ENCODE data around the gene CRELD2. TPM values are rescaled to one million over a fixed set of nuclear protein-coding genes. Genes with fewer than 3 reads are reported as not detected.

The CRELD2 gene
- total RNA-seq, 6 experiments from 2014 or later = 67.9 to 86.8 (median 78.5) TPM

- Mint-ChIP-seq H3K36me3 (ENCODE audit: low read depth) (peaks cover 5% of the 10 kb centered on the region; the same call in 1 of the 2 replicates), H3K27me3 (ENCODE audit: insufficient read depth) (no peaks in the 10 kb centered on the region; the same call in none of the 2 replicates), H3K4me1 (ENCODE audit: low read depth) (peaks cover 25% of the 10 kb centered on the region), H3K4me3 (no peak overlapping the region), H3K9me3 (no peaks in the 10 kb centered on the region), H3K27ac (no peak overlapping the region)
- no peak for TF ChIP-seq CTCF (IDR thresholded peaks at IDR 0.05)
- no peak for DNase-seq
These were observed 47.8 kb downstream of the CRELD2 start for GRCh38 chr22:49966041-49966773.

GRCh38 chr22:49966774-49967705, 48.6 kb downstream of the CRELD2 start:
- Mint-ChIP-seq H3K36me3 (ENCODE audit: low read depth) (peaks cover 5% of the 10 kb centered on the region; the same call in 1 of the 2 replicates), H3K4me3 (no peak overlapping the region), H3K27ac (peak overlapping the region; percentile 52; the same call in 1 of the 2 replicates), H3K9me3 (no peaks in the 10 kb centered on the region), H3K4me1 (ENCODE audit: low read depth) (peaks cover 25% of the 10 kb centered on the region), H3K27me3 (ENCODE audit: insufficient read depth) (no peaks in the 10 kb centered on the region; the same call in none of the 2 replicates)
- no peak for DNase-seq
- TF ChIP-seq CTCF (IDR thresholded peaks at IDR 0.05) = no peak

GRCh38 chr22:49967706-49968208, 49.3 kb downstream of the CRELD2 start:
- no peaks in the 10 kb centered on the region; the same call in none of the 2 replicates for H3K27me3 Mint-ChIP-seq (ENCODE audit: insufficient read depth)
- no peak overlapping the region for H3K4me3 Mint-ChIP-seq
- H3K27ac Mint-ChIP-seq = peak overlapping the region; percentile 52; the same call in 1 of the 2 replicates
- DNase-seq = peak; percentile 21
- peaks cover 25% of the 10 kb centered on the region for H3K4me1 Mint-ChIP-seq (ENCODE audit: low read depth)
- no peaks in the 10 kb centered on the region for H3K9me3 Mint-ChIP-seq
- no peak for TF ChIP-seq CTCF (IDR thresholded peaks at IDR 0.05)
- H3K36me3 Mint-ChIP-seq (ENCODE audit: low read depth) = peaks cover 5% of the 10 kb centered on the region; the same call in 1 of the 2 replicates

GRCh38 chr22:49968313-49968830, 49.9 kb downstream of the CRELD2 start:
- Mint-ChIP-seq H3K9me3 (no peaks in the 10 kb centered on the region), H3K4me3 (no peak overlapping the region), H3K4me1 (ENCODE audit: low read depth) (peaks cover 25% of the 10 kb centered on the region), H3K27ac (no peak overlapping the region), H3K27me3 (ENCODE audit: insufficient read depth) (no peaks in the 10 kb centered on the region; the same call in none of the 2 replicates), H3K36me3 (ENCODE audit: low read depth) (peaks cover 5% of the 10 kb centered on the region; the same call in 1 of the 2 replicates)
- TF ChIP-seq CTCF (IDR thresholded peaks at IDR 0.05) = no peak
- no peak for DNase-seq

All from HFFc6 (cell line).